Measurements from ENCODE around the gene CHRNB1.

- TF ChIP-seq, protein P1, sequence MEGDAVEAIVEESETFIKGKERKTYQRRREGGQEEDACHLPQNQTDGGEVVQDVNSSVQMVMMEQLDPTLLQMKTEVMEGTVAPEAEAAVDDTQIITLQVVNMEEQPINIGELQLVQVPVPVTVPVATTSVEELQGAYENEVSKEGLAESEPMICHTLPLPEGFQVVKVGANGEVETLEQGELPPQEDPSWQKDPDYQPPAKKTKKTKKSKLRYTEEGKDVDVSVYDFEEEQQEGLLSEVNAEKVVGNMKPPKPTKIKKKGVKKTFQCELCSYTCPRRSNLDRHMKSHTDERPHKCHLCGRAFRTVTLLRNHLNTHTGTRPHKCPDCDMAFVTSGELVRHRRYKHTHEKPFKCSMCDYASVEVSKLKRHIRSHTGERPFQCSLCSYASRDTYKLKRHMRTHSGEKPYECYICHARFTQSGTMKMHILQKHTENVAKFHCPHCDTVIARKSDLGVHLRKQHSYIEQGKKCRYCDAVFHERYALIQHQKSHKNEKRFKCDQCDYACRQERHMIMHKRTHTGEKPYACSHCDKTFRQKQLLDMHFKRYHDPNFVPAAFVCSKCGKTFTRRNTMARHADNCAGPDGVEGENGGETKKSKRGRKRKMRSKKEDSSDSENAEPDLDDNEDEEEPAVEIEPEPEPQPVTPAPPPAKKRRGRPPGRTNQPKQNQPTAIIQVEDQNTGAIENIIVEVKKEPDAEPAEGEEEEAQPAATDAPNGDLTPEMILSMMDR (IDR thresholded peaks at IDR 0.05 in 4 of 5, conservative IDR thresholded peaks at IDR 0.05 in 1 of 5) = no peak
- no peak for TF ChIP-seq POLR2A (IDR thresholded peaks at IDR 0.05)
These were observed 20.9 kb downstream of the CHRNB1 start for GRCh38 chr17:7465597-7466275.

Measured in gastrocnemius medialis (tissue), 4 donors.